Measurements from ENCODE around the gene WFDC5.
"Not testable (repeated sequence)": the region's sequence is repeated elsewhere in the genome, so short reads cannot be mapped to it uniquely, and the experiment has no call there.

The WFDC5 gene, protein sequence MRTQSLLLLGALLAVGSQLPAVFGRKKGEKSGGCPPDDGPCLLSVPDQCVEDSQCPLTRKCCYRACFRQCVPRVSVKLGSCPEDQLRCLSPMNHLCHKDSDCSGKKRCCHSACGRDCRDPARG

DNA sequence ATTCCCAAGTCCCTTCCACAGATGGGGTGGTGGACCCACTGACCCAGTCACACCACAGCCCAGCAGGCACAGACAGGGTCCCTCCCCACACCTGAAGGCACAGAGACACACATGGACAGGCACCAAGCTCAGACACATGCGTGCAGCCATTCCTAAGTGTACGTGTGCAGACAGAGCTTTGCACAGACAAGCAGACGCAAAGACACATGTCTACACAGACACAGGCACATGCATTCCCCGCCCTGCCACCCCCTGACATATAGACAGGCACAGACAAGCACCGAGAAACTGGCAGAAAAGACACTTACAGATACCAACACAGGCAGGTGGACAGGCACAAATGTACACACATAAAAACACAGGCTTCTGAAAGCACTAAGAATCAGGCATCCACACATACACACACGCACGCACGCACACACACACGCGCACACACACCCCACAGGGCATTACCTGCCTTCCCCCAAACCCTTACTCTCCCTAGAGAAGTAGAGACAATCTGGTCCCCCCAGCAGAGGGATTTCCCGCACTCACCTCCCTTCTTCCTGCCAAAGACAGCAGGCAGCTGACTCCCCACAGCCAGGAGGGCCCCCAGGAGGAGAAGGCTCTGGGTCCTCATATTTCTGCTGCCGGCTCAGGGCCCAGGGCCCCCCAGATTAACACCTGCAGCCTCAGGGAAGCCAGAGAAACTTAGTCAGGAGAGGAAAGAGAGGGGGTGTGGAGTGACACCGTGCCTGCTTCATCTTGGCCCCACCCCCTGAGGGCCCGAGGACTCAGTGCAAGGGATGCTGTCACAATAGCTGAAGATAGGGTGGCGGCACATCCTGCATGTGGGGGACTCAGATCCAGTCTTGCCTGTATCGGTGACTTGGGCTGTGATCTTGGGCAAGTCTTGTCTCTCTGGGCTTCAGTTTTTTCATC lies at the start of gene WFDC5:
WFDC5 (minus strand) TSS at position 710 of the 921 bp plus-strand sequence; CDS start at position 619, 91 bp downstream.
- peak; percentile 29 for DNase-seq

DNA sequence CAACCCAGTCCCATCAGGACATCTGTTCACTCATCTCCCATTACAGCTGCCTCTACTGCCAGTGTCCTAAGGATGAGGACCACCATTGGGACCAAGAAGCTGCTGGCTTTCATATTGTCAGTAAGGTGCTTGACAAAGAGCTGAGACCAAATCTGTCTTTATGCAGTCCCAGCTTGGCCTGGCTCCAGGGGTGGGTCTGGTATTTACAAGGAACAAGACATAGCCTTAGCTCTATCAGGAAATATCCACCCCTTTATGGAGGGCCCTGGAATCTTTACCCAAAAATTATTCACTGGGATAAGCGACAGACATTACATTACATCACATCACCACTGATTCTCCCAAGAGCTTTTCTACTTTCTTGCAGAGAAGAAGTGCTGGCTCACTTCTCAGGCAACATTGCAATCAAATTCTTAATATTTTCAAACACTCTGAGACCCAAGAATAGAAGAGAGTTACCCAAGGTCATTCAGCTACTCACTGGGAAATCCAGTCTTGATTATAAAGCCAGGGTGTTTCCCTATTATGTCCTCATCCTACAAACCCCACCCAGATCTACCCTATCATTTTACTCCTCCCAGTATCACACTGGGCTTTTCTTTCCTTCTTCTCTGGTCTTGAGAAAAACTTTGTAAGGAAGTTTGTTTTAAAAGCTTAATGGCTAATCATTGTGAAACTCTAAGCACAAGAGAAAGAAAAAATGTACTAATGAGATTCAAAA lies 48.3 kb upstream of the WFDC5 start:
- no peak for DNase-seq

DNA sequence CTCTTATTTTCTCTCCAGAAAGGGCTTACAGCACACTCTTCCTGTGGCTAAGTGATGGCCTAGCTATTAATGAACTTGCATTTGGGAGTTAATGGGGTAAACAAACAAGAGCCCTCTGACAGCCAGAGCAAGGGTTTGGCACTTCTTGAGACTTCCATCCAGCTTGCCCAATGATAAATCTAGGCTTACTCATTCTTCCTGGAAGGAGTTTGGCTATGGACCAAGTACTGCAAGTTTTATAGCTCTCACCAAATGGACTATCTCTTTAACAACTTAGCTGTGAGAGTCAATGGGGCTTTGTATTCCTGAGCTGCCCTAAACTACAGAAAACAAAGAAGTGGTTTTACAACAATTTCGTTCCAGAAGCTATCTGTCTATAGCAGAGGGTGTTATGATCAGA lies 43.0 kb upstream of the WFDC5 start:
- DNase-seq: no peak

DNA sequence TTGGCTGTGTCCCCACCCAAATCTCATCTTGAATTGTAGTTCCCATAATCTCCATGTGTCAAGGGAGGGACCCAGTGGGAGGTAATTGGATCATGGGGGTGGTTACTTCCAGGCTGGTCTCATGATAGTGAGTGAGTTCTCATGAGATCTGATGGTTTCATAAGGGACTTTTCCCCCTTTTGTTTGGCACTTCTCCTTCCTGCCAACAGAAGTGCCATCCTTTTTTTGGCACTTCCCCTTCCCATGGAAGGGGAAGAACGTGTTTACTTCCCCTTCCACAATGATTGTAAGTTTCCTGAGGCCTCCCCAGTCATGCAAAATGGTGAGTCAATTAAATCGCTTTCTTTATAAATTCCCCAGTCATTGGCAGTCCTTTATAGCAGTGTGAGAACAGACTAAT lies 41.7 kb upstream of the WFDC5 start:
- no peak for DNase-seq

DNA sequence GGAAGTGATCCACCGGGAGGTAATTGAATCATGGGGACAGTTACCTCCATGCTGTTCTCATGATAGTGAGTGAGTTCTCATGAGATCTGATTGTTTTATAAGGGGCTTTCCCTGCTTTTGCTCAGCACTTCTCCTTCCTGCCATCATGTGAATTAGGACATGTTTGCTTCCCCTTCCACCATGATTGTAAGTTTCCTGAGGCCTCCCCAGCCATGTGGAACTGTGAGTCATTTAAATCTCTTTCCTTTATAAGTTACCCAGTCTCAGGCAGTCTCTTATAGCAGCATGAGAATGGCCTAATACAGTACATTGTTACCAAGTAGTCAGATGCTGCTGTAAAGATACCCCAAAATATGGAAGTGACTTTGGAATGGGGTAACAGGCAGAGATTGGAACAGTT lies 39.8 kb upstream of the WFDC5 start:
- DNase-seq: not testable (repeated sequence)

DNA sequence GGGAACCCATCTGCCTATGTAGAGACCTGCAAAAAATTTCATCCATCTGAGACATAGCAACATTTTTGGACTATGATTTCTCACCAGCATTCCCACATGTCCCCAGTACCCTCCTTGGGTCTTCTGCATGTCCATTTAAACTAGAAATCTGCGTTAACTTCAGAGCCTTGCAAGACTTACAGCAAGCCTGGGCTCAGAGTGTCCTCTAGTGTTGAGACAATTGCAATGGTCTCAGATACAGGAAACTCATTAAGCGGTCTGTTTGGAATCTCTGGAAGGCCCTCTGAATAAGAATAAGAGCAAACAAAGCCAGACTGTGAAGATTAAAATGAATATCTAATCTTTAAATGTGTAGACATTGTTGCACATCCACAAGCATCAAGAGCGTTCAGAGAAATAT lies 39.2 kb upstream of the WFDC5 start:
- DNase-seq: no peak

DNA sequence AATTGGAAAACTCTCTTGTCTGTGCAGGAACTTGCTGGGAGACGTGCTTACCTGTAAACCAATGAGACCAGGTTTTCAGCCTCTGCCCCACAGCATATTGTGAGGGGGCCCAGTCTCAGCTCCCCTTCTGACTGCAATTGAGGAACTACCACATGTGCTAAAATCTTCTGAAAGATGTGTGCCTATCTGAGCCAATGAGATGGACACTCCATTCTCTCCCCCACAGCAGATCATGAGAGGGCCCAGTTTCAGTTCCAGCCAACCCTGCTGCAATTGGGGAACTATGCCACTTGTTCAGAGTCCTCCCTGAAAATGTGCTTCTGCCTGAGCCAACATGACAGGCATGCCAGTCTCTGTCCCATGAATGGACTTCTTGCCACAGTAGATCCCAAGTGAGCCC lies 38.8 kb upstream of the WFDC5 start:
- no peak for DNase-seq

DNA sequence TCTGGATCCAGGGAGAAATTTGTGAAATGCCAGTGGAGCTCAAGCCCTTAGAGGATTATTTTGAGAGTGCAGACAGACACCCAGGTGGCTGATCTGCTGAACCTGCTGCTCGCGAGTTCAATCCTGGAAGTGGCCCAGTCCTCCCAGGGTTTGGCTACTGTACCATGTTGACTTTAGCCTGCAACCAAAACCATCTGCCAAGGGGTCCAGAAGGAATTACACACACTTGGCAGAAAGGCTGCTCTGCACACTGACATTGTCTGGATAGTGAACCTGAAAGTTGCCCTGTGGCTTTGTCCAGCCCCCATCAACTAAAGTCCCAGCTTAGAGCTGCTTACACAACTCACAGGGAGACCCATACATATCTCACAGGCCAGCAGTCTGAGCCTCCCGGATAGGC lies 38.2 kb upstream of the WFDC5 start:
- DNase-seq: no peak

DNA sequence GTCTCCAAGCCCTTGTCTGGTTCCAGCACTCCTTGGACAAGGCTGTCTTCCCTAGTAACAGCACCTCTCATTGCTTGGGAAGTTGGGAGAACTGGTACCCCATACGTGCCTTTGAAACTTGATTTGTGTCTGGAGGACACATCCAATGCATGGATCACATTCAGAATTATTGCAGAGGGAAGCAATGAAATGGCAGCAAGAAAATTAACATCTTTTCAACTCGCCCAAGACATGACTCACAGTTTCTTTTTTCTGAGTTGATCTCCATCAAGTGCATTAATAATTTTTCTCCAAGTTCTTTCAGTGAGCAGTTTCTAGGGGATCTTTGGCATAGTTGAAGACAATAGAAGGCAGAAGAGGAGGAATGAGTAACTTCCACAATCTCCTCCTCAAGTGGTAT lies 37.4 kb upstream of the WFDC5 start:
- no peak for DNase-seq

DNA sequence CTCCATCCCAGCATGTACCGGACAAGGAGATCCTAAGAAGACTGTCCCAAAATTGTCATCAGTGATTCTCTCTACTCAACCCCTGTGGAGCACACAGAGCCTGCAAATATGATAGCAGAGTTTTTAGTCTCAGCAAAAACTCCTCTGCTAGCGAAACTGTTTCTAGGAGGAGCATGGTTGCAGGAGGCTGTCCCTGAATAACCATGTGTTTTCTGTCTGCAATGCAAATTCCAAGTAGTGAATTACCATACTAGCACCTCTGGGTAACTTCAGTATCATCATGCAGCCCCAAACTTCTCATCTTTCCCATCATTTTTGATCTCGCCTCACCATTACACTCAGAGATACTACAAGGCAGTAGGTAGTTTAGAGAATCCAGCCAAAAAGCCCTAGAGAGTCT lies 34.1 kb upstream of the WFDC5 start:
- no peak for DNase-seq

DNA sequence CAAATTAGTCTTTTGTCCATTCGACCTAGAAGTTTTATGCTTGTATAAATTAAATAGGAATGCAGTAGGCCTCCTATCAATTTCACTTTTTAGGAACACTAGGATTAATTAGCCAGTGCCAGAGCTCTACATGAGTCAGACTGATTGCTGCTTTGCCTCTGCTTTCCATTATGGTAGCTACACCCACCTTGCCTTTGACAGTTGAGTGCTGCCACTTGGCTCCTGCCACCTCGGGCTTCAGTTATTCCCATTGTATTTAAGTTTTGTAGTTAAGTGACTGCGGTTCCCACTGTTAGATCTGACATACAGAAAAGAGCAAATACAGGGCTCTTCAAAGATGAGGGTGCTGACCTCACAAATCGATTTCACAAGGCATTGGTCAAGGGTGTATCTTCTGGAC lies 25.9 kb upstream of the WFDC5 start:
- no peak for DNase-seq

DNA sequence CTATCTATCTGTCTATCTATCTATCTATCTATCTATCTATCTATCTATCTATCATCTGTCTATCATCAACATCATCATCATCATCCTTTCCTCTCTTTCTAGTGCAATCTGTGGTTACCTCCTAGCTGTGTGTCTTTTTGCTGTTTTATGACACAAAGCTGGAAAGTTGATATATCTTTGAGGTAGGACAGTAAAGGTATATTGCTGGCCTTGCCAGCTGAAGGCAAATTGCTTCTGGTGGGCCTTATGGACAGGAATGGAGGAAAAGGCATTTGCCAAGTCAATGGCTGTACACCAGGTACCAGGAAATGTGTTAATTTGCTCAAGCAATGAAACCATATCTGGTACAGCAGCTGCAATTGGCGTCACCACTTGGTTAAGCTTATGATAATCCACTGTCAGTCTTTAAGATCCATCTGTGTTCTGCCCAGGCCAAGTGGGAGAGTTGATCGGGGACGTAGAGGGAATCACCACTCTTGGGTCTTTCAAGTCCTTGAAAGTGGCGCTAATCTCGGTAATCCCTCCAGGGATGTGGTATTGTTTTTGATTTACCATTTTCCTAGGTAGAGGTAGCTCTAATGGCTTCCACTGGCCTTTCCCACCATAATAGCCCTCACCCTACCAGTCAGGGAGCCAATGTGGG lies 24.9 kb upstream of the WFDC5 start:
- DNase-seq: not testable (repeated sequence)

DNA sequence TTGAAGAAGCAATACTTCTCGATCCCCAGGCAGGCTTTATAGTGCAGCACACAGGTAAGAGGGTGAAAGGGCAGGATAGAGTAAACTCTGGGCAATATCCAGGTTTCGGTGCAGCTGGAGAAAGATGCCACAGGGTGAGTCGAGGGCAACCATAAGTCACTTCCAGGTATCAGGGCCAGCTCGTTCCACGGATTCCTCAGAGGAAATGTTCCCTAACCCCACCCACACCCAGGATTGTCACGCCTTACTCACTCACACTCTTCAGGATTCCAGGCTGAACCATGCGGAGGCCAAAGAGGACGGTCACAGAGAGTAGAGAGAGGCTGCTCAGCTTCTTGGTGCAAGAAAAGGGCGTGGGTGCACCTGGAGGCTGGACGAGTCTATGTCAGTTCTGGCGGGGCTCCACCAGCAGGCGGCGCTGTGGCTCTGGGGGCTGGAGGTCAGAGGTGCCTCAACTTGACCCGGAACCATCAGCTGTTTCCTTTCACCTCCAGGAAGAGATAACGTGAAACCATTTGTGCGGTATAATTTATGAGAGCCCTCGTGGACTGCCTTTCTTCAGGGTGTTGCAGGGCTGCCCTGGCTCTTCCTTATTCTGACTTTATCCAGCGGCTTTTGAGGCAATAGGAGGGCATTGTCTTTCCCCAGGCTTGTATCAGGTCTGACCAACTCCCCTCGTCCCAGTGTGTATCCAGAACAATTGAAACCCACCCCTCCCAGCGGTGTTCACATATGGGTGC lies 23.8 kb upstream of the WFDC5 start:
- DNase-seq: peak; percentile 86

DNA sequence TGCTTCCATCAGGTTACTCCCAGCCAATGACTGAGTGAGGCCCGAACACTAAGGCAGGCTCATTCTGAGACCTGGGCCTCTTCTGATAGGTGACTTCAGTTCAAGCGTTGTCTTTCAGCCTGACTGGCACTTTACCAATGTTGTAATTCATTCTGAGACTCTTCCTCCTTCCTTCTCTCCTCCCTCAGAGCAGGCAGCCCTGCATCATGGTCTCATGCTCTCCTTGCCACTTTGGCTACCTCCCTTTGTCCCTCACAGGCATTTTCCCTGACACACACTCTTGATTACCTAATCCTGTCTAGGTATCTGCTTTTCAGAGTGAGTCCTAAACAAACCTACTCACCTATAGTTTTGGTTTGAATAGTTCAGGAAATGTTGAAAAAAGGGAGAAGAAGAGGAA lies 21.9 kb upstream of the WFDC5 start:
- DNase-seq: no peak

DNA sequence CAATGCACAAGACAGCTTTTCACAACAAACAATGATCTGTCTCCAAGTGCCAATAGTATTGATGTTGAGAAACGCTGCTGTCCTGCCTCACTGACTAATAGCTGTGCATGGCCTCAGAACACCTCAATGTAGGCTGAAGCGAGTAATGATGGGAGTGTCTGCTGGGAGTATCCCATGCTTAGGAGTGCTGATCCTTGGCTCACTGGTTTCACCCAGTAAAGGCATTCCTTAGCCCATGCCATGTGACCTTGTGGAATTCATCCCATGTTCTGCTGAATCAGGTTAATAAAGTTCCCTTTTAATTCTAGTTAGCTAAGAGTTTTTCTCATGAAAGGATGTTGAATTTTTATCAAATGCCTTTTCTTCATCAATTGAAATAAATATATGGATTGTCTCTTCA lies 13.1 kb upstream of the WFDC5 start:
- no peak for DNase-seq

DNA sequence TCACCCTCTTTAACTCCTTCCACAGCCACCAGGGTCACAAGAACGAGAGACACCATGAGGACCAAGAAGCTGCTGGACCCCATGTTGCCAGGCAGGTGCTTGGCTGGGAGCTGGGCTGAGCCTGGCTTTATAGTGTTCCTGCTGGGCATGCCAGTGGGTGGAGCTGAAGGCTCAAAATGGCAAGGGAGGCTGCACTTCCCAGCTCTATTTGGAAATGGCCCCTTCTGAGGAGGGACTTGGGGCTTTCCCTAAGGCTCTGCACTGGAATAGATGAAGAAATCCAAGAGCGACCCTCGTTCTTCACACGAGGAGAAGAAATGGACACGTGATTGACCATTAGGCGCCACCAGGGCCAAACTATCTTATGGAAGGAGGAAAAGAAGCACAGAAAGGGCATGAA lies 9.4 kb upstream of the WFDC5 start, which contains the start of gene WFDC12:
WFDC12 (minus strand) TSS at position 101 of the 400 bp plus-strand sequence; CDS start at position 83, 18 bp downstream.
- no peak for DNase-seq

DNA sequence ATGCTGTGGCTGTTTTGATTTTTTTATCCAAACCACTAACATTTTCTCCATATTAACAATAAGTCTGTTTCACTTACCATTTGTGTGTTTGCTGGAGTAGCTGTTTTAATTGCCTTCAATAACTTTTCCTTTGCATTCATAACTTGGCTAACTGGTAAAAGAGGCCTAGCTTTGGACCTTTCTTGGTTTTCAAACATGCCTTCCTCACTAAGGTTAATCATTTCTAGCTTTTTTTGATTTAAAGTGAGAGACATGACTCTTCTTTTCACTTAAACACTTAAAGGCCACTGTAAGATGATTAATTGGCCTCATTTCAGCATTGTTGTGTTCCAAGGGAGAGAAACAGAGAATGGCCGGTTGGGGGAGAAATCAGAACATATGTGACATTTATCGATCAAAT lies 6.4 kb upstream of the WFDC5 start:
- no peak for DNase-seq

DNA sequence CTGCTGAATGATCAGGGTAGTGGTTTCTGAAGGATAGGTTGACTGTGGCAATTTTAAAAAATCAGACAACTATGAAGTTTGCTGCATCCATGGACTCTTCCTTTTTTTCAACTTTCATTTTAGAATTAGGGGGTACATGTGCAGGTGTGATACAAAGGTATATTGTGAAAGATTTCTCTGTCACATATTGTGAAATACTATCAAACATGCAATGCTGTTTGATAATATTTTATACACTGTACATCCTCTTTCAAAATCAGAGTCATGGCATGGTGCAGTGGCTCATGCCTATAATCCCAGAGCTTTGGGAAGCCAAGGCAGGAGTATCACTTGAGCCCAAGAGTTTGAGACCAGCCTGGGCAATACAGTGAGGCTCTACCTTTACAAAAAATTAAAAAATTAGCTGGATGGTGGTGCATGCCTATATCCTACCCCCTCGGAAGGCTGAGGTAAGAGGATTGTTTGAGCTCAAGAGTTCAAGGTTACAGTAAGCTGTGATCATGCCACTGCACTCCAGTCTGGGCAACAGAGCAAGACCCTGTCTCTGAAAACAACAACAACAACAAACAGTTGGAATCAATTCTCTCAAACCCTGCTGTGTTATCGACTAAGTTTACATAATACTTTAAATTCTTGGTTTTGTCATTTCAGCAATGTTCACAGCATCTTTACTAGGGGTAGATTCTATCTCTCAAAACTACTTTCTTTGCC lies 4.7 kb upstream of the WFDC5 start:
- DNase-seq: no peak

DNA sequence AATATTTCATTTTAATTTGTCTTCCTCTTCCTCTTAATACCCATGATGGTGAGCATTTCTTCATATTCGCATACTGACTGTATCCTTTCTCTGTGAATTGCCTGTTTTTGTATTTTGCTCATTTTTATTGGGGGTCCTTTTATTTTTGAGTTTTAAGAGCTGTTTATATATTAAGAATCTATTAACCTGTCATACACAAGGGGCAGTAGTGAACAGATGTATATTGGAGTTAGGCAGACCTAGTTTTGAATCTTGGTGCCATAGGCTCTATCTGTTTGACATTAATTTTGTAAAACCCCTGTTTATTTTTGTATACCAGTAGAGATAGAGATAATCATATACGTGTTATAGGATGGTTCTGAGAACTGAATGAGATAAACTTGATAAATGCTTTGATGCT lies 3.1 kb upstream of the WFDC5 start:
- DNase-seq: no peak

DNA sequence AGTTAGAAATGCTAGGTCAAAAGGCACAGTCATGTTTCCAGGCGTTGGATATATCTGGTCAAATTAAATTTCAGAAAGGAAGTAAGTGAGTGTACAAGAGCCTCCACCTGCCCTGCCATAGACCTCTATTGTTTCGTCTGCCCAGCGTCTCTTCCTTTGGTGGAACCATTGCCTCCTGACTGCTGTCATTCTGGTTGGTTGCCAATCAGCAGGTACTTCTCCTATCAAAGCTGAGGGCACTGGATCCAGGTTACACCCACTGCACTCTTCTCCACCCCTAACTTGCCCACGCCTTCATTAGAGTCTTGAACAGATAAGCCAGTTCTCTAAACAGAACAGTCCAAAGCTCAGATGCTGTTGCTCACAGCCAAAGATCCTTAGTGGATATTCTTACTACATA lies 2.6 kb upstream of the WFDC5 start:
- no peak for DNase-seq

DNA sequence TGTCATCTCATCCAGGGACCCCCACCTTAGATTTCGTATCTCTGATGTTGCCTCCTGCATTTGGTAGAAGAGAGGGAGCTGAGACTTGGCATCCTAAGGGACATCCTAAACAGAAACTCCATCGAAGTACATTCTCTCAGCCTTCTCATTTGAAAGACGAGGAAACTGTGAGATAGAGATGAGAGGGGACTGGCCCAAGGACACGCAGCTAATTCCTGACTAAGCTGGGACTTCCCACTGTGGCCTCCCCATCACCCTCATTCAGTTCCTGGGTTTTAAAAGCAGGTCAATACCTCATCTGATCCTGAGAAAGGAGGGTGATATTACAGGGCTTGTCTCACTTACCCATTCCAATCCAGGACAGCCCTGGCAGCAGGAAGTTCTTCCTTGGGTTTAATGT lies 855 bp upstream of the WFDC5 start:
- no peak for DNase-seq

DNA sequence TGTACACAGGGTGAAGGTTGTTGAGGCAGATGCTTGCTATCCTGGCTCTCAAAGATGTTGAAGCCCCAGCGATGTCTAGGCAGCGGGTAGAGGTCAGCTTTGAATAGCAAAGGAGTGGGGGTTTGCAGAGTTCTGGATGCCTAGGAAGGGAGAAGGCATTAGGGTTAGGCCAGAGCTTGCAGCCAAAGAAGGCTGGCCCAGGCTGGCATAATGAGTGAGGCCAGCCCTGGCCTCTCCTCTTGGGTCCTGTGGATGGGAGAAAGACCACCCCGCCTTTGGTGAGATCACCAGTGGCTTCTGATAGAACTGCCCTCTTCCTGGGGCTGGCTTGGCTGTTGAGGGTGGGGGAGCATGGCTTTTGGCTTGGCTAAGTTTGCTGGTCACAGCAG lies 406 bp upstream of the WFDC5 start:
- no peak for DNase-seq
